SK-N-SH (cell line): ENCODE results near the gene ZNF593OS. TPM values are rescaled to one million over a fixed set of nuclear protein-coding genes. Genes with fewer than 3 reads are reported as not detected.

Source experiments
- CTCF ChIA-PET: fragments of 300-600, 350-600 bp; formaldehyde crosslinking; extraction: SDS; loops from one replicate; lab custom pipeline; 2021; lab: Yijun Ruan, JAX
- POLR2A ChIA-PET: fragments of 350-600 bp; sonication (Branson Sonifier 250); formaldehyde crosslinking; extraction: SDS; loops from one replicate; lab custom pipeline; 2020; ENCODE audit warnings: antibody characterized with exemption, inconsistent platforms; lab: Yijun Ruan, JAX
- DNase-seq: peaks from one replicate; pipeline ENCODE4 v3.0.0; 2012
- H2AFZ ChIP-seq: fragments of 200-600 bp; sonication (generic); 2 replicates; pipeline ENCODE4 v1.8.1; 2016; ENCODE audit warnings: antibody characterized with exemption, mild to moderate bottlenecking, low read depth
- H3F3A ChIP-seq: fragments of 200-600 bp; sonication (generic); replicated peaks from 2 replicates; pipeline ENCODE3; 2016; ENCODE audit warnings: antibody characterized with exemption, mild to moderate bottlenecking; ENCODE audit not compliant: insufficient read depth
- H3K27ac ChIP-seq, 2 experiments: fragments of 200-500 bp in 1 of 2; fragments of 200-600 bp in 1 of 2; sonication (Bioruptor generic) in 1 of 2; sonication (generic), shearing (Covaris generic) in 1 of 2; 2 replicates each; pipeline versions ENCODE4 v1.5.1 to v1.6.1; 2014 to 2016; ENCODE audit warnings: low read depth in 2 of 2, inconsistent platforms in 1 of 2, low read length in 1 of 2, mild to moderate bottlenecking in 1 of 2, mixed read lengths in 1 of 2
- H3K27me3 ChIP-seq: fragments of 200-600 bp; sonication (generic), shearing (Covaris generic); 2 replicates; pipeline ENCODE4 v1.6.1; 2016; ENCODE audit warnings: mixed run types; ENCODE audit not compliant: insufficient read depth
- H3K36me3 ChIP-seq, 2 experiments: fragments of 200-500 bp in 1 of 2; fragments of 200-600 bp in 1 of 2; sonication (Bioruptor generic) in 1 of 2; sonication (generic) in 1 of 2; replicated peaks in 1 of 2; 2 replicates each; pipeline versions ENCODE3 to v1.5.1; 2014 to 2016; ENCODE audit warnings: low read length in 1 of 2, mild to moderate bottlenecking in 1 of 2; ENCODE audit not compliant: insufficient read depth in 2 of 2, control insufficient read depth in 1 of 2
- H3K4me1 ChIP-seq, 2 experiments: fragments of 200-500 bp in 1 of 2; fragments of 200-600 bp in 1 of 2; sonication (Bioruptor generic) in 1 of 2; sonication (generic), shearing (Covaris generic) in 1 of 2; 2 replicates each; pipeline versions ENCODE4 v1.5.1 to v1.6.1; 2014 to 2016; ENCODE audit warnings: low read depth in 1 of 2, low read length in 1 of 2, mixed run types in 1 of 2; ENCODE audit not compliant: insufficient read depth in 2 of 2, control insufficient read depth in 1 of 2
- H3K4me2 ChIP-seq: fragments of 200-600 bp; sonication (generic), shearing (Covaris generic); 2 replicates; pipeline ENCODE4 v1.6.1; 2017; ENCODE audit warnings: mixed run types
- H3K4me3 ChIP-seq, 2 experiments: fragments of 200-500 bp in 1 of 2; fragments of 200-600 bp in 1 of 2; sonication (Bioruptor generic) in 1 of 2; sonication (generic), shearing (Covaris generic) in 1 of 2; 2 replicates each; pipeline versions ENCODE4 v1.5.1 to v1.8.1; 2014 to 2016; ENCODE audit warnings: low read depth in 2 of 2, inconsistent platforms in 1 of 2, low read length in 1 of 2, mild to moderate bottlenecking in 1 of 2, mixed read lengths in 1 of 2, moderate library complexity in 1 of 2
- H3K79me2 ChIP-seq: fragments of 200-600 bp; sonication (generic); 2 replicates; pipeline ENCODE4 v1.8.1; 2017; ENCODE audit warnings: mild to moderate bottlenecking; ENCODE audit not compliant: insufficient read depth
- H3K9ac ChIP-seq: fragments of 200-600 bp; sonication (generic); 2 replicates; pipeline ENCODE4 v1.6.1; 2017; ENCODE audit warnings: mixed run types
- H3K9me2 ChIP-seq: fragments of 200-600 bp; sonication (generic); 2 replicates; pipeline ENCODE4 v1.6.1; 2017; ENCODE audit warnings: mixed run types
- H3K9me3 ChIP-seq: fragments of 200-600 bp; sonication (generic); 2 replicates; pipeline ENCODE4 v1.6.1; 2017; ENCODE audit warnings: mixed run types, mild to moderate bottlenecking, moderate library complexity
- H4K20me1 ChIP-seq: fragments of 200-600 bp; sonication (generic); 2 replicates; pipeline ENCODE4 v1.6.1; 2017; ENCODE audit warnings: mild to moderate bottlenecking, mixed run types; ENCODE audit not compliant: insufficient read depth
- CTCF ChIP-seq: fragments of 200-600 bp; sonication (generic); IDR thresholded peaks from 2 replicates; pipeline ENCODE4 v1.6.1; 2017; ENCODE audit warnings: antibody characterized with exemption, mild to moderate bottlenecking, moderate library complexity
- ELF1 ChIP-seq: IDR thresholded peaks from 2 replicates; pipeline ENCODE4 v1.4.0; 2012
- EP300 ChIP-seq, 2 experiments: IDR thresholded peaks; 2 replicates each; pipeline versions ENCODE4 v1.4.0 to v1.6.1; 2012; ENCODE audit warnings: borderline replicate concordance in 1 of 2, low read depth in 1 of 2, low read length in 1 of 2
- EZH2phosphoT487 ChIP-seq: fragments of 200-600 bp; sonication (generic); IDR thresholded peaks from 2 replicates; pipeline ENCODE4 v1.6.1; 2017; ENCODE audit warnings: low read depth, mixed run types, mild to moderate bottlenecking, antibody characterized with exemption, moderate library complexity, borderline replicate concordance
- FOSL2 ChIP-seq: IDR thresholded peaks from 2 replicates; pipeline ENCODE4 v1.4.0; 2012; ENCODE audit warnings: low read depth, mild to moderate bottlenecking, moderate library complexity, borderline replicate concordance
- FOXJ3 ChIP-seq: sonication (generic); formaldehyde crosslinking; IDR thresholded peaks from 2 replicates; pipeline ENCODE4 v1.5.1; 2020; ENCODE audit warnings: mild to moderate bottlenecking, missing genetic modification reagents
- GATA2 ChIP-seq: sonication (generic); formaldehyde crosslinking; IDR thresholded peaks from 2 replicates; pipeline ENCODE4 v1.5.0; 2020; ENCODE audit warnings: mild to moderate bottlenecking, missing genetic modification reagents
- JUND ChIP-seq: IDR thresholded peaks from 2 replicates; pipeline ENCODE4 v1.4.0; 2012
- MAX ChIP-seq: IDR thresholded peaks from 2 replicates; pipeline ENCODE4 v1.4.0; 2012; ENCODE audit warnings: low read depth
- MEF2A ChIP-seq: IDR thresholded peaks from 2 replicates; pipeline ENCODE4 v1.4.0; 2012; ENCODE audit warnings: low read depth, borderline replicate concordance
- NFIC ChIP-seq: IDR thresholded peaks from 2 replicates; pipeline ENCODE4 v1.4.0; 2012; ENCODE audit warnings: borderline replicate concordance
- NRF1 ChIP-seq: IDR thresholded peaks from 2 replicates; pipeline ENCODE4 v1.6.1; 2012; ENCODE audit warnings: low read depth, mild to moderate bottlenecking, low read length
- POLR2AphosphoS5 ChIP-seq: IDR thresholded peaks from 2 replicates; pipeline ENCODE4 v1.6.1; 2012; ENCODE audit warnings: low read depth, low read length
- RCOR1 ChIP-seq: fragments of 150-350 bp; IDR thresholded peaks from 2 replicates; pipeline ENCODE4 v1.6.1; 2017; ENCODE audit warnings: antibody characterized with exemption, low read length
- RFX5 ChIP-seq: IDR thresholded peaks from 2 replicates; pipeline ENCODE4 v1.6.1; 2012; ENCODE audit warnings: mild to moderate bottlenecking, improper control_type of control experiment, low read length
- RXRA ChIP-seq: IDR thresholded peaks from 2 replicates; pipeline ENCODE4 v1.4.0; 2012; ENCODE audit warnings: low read depth, mild to moderate bottlenecking, borderline replicate concordance
- SIN3A ChIP-seq: IDR thresholded peaks from 2 replicates; pipeline ENCODE4 v1.6.1; 2012; ENCODE audit warnings: low read depth, mild to moderate bottlenecking, low read length, moderate library complexity, borderline replicate concordance
- SMC3 ChIP-seq: IDR thresholded peaks from 2 replicates; pipeline ENCODE4 v1.6.1; 2012; ENCODE audit warnings: low read depth, low read length, improper control_type of control experiment
- TCF12 ChIP-seq: IDR thresholded peaks from 2 replicates; pipeline ENCODE4 v1.4.0; 2012
- TEAD4 ChIP-seq: IDR thresholded peaks from 2 replicates; pipeline ENCODE4 v1.4.0; 2012; ENCODE audit warnings: mild to moderate bottlenecking, borderline replicate concordance; ENCODE audit not compliant: insufficient read depth
- USF1 ChIP-seq: IDR thresholded peaks from 2 replicates; pipeline ENCODE4 v1.4.0; 2012; ENCODE audit warnings: low read depth, borderline replicate concordance
- YY1 ChIP-seq: IDR thresholded peaks from 2 replicates; pipeline ENCODE4 v1.4.0; 2012; ENCODE audit warnings: low read depth, mild to moderate bottlenecking
- WGBS: methylation state at CpG from one replicate; pipeline ENCODE4 v1.1.6; 2017; ENCODE audit warnings: low lambda C conversion rate; 5-methylcytosine and 5-hydroxymethylcytosine counted together
- polyA plus RNA-seq, 3 experiments: library from polyadenylated mRNA; depleted of rRNA; stranded (reverse); fragments of >200 nt; gene quantifications; 2 replicates each; pipeline ENCODE4 v1.2.3, GENCODE V29; 2012
- TF ChIP-seq, protein P1 (sequence below): fragments of 150-350 bp; IDR thresholded peaks from 2 replicates; pipeline ENCODE4 v1.6.1; 2016; ENCODE audit warnings: mild to moderate bottlenecking, low read depth, low read length

ZNF593OS gene
- polyA plus RNA-seq, 1 of the 3 experiments (the other 2 are of a cell fraction): not detected

- no peak for TF ChIP-seq RXRA
- TF ChIP-seq CTCF: peak; percentile 78
- TF ChIP-seq MEF2A: no peak
- TF ChIP-seq FOSL2: peak; percentile 47; the same call in 1 of the 2 replicates
- no peak for TF ChIP-seq EZH2phosphoT487
- TF ChIP-seq YY1: no peak
- peak; percentile 96; the same call in 1 of the 2 replicates for TF ChIP-seq SIN3A
- TF ChIP-seq MAX: peak; percentile 98
- TF ChIP-seq, protein P1, sequence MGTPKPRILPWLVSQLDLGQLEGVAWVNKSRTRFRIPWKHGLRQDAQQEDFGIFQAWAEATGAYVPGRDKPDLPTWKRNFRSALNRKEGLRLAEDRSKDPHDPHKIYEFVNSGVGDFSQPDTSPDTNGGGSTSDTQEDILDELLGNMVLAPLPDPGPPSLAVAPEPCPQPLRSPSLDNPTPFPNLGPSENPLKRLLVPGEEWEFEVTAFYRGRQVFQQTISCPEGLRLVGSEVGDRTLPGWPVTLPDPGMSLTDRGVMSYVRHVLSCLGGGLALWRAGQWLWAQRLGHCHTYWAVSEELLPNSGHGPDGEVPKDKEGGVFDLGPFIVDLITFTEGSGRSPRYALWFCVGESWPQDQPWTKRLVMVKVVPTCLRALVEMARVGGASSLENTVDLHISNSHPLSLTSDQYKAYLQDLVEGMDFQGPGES: no peak
- TF ChIP-seq JUND: no peak; the same call in 1 of the 2 replicates
- no peak for TF ChIP-seq EP300 (IDR thresholded peaks at IDR 0.05; ENCODE audit: borderline replicate concordance in 1 of 2, low read depth in 1 of 2, low read length in 1 of 2)
These were observed 1.8 kb downstream of the ZNF593OS start, which contains the start of gene ZNF593 (continued) for GRCh38 chr1:26169669-26170471.

- H2AFZ ChIP-seq: no peak overlapping the region; the same call in none of the 2 replicates
- peak overlapping the region; percentile 95 for H3K4me2 ChIP-seq
These were observed 2.5 kb downstream of the ZNF593OS start for GRCh38 chr1:26169198-26169554.

More at GRCh38 chr1:26169198-26169554, 2.5 kb downstream of the ZNF593OS start:
- TF ChIP-seq FOSL2 (no peak), TCF12 (no peak), RCOR1 (no peak), TEAD4 (no peak), FOXJ3 (CRISPR knock-in tag) (no peak), MEF2A (no peak), ELF1 (no peak), NFIC (no peak), USF1 (no peak), NRF1 (no peak), SMC3 (no peak), RFX5 (no peak), GATA2 (CRISPR knock-in tag) (no peak), POLR2AphosphoS5 (no peak)
- TF ChIP-seq, protein P1: no peak
- Histone ChIP-seq H3K4me1 (peaks cover 0 to 22% of the 10 kb centered on the region in 2 experiments; a peak in 2 of 4 replicates), H3K9ac (no peak overlapping the region), H3K79me2 (peaks cover 17% of the 10 kb centered on the region; the same call in 1 of the 2 replicates), H3K27me3 (no peaks in the 10 kb centered on the region), H3F3A (peaks cover 9% of the 10 kb centered on the region), H4K20me1 (no peaks in the 10 kb centered on the region), H3K36me3 (peaks cover 0 to 2% of the 10 kb centered on the region in 2 experiments), H3K4me3 (no peak overlapping the region; a peak in 1 of 4 replicates), H3K9me2 (no peaks in the 10 kb centered on the region), H3K9me3 (no peaks in the 10 kb centered on the region), H3K27ac (peak overlapping the region in 1 of 2 experiments; percentile 17; a peak in 1 of 4 replicates)
- CTCF ChIA-PET: interaction anchor here (0.6 to 2.7 kb wide), 34 partner anchors 8 to 171 kb away, joined by 3 to 28 read pairs (median 4); partner anchors contain the start of genes CEP85 and PAFAH2
- no peak for DNase-seq
- POLR2A ChIA-PET: interaction anchor here (1.6 kb wide), 1 partner anchor 64 kb away, joined by 3 read pairs; the partner anchor contains the start of gene CEP85
- 79% methylated on average over 4 of the region's 4 CpGs for WGBS
